ENCODE measurements around the gene SUGT1.
A peak's percentile ranks its signal among the peaks of the same experiment; 100 is the strongest.
"Not testable (repeated sequence)": the region's sequence is repeated elsewhere in the genome, so short reads cannot be mapped to it uniquely, and the experiment has no call there.

Gene SUGT1

GRCh38 chr13:52652196-52652979 lies at the start of gene SUGT1:
SUGT1 (plus strand) TSS chr13:52652836; CDS start chr13:52652921, 85 bp downstream.
- DNase-seq (ENCODE audit: low spot score) = peak; percentile 94

- DNase-seq (ENCODE audit: low spot score) = not testable (repeated sequence)
These were observed 49.3 kb upstream of the SUGT1 start for GRCh38 chr13:52603316-52603715.

- DNase-seq (ENCODE audit: low spot score) = not testable (repeated sequence)
These were observed 46.5 kb upstream of the SUGT1 start for GRCh38 chr13:52606126-52606525.

GRCh38 chr13:52606795-52607194 lies 45.8 kb upstream of the SUGT1 start:
- not testable (repeated sequence) for DNase-seq (ENCODE audit: low spot score)

GRCh38 chr13:52608184-52608583 lies 44.5 kb upstream of the SUGT1 start:
- not testable (repeated sequence) for DNase-seq (ENCODE audit: low spot score)

- DNase-seq (ENCODE audit: low spot score) = peak; percentile 47
These were observed 43.5 kb upstream of the SUGT1 start for GRCh38 chr13:52609013-52609606.

GRCh38 chr13:52610158-52610557 lies 42.5 kb upstream of the SUGT1 start:
- not testable (repeated sequence) for DNase-seq (ENCODE audit: low spot score)

- no peak for DNase-seq (ENCODE audit: low spot score)
These were observed 37.4 kb upstream of the SUGT1 start for GRCh38 chr13:52615134-52615801.

GRCh38 chr13:52615812-52616211 lies 36.8 kb upstream of the SUGT1 start:
- no peak for DNase-seq (ENCODE audit: low spot score)

- DNase-seq (ENCODE audit: low spot score) = peak; percentile 90
These were observed 35.3 kb upstream of the SUGT1 start for GRCh38 chr13:52617070-52618060.

GRCh38 chr13:52631083-52631690 lies 21.4 kb upstream of the SUGT1 start:
- DNase-seq (ENCODE audit: low spot score) = not testable (repeated sequence)

- no peak for DNase-seq (ENCODE audit: low spot score)
These were observed 13.8 kb upstream of the SUGT1 start for GRCh38 chr13:52638666-52639328.

GRCh38 chr13:52642131-52642530 lies 10.5 kb upstream of the SUGT1 start, which contains the start of gene HNRNPA1L2:
HNRNPA1L2 (plus strand) TSS chr13:52642431; CDS start chr13:52642493, 62 bp downstream.
- no peak for DNase-seq (ENCODE audit: low spot score)

GRCh38 chr13:52644108-52644507 lies 8.5 kb upstream of the SUGT1 start:
- DNase-seq (ENCODE audit: low spot score) = no peak

GRCh38 chr13:52646967-52647366 lies 5.7 kb upstream of the SUGT1 start:
- no peak for DNase-seq (ENCODE audit: low spot score)

- no peak for DNase-seq (ENCODE audit: low spot score)
These were observed 1.9 kb upstream of the SUGT1 start for GRCh38 chr13:52650731-52651130.

GRCh38 chr13:52651897-52652195 lies 790 bp upstream of the SUGT1 start:
- no peak for DNase-seq (ENCODE audit: low spot score)

GRCh38 chr13:52652980-52653303 lies 306 bp downstream of the SUGT1 start:
- DNase-seq (ENCODE audit: low spot score) = peak; percentile 62

GRCh38 chr13:52659340-52659739 lies 6.7 kb downstream of the SUGT1 start:
- no peak for DNase-seq (ENCODE audit: low spot score)

- no peak for DNase-seq (ENCODE audit: low spot score)
These were observed 11.6 kb downstream of the SUGT1 start for GRCh38 chr13:52664272-52664671.

GRCh38 chr13:52665325-52665724 lies 12.7 kb downstream of the SUGT1 start:
- no peak for DNase-seq (ENCODE audit: low spot score)

All from D341Med (cell line).